ENCODE measurements around the gene PYGL.

Gene PYGL

DNA sequence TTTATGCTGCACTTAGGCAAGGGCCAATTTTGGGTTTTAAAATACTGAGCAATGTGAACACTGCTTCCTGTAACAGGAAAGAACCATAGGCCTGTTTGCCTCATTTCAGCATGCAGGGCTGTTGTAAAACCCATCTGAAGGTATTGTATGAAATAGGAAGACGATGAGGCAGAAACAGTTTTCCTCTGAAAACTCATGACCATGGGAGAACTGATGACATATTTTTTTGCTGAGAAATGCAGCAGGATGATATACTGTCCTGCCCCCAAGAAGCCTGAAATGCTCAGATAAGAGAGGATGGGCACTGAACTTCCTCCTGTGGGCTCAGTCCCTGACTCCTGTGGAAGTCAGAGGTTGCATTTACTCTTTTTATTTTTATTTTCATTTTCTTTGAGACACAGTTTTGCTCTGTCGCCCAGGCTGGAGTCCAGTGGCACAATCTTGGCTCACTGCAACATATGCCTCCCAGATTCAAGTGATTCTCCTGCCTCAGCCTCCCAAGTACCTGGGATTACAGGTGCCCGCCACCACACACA lies 17.4 kb downstream of the PYGL start:
- no peaks in the 10 kb centered on the region for H3K27me3 ChIP-seq (ENCODE audit: control insufficient read depth, low read length)
- H3K79me2 ChIP-seq (ENCODE audit: control insufficient read depth, low read length), result no peaks in the 10 kb centered on the region
- no peak overlapping the region for H3K4me3 ChIP-seq (ENCODE audit: low read length)
- no peaks in the 10 kb centered on the region for H3K9me2 ChIP-seq (replicated peaks; ENCODE audit: control insufficient read depth, low read length)
- no peaks in the 10 kb centered on the region for H3K36me3 ChIP-seq (ENCODE audit: control insufficient read depth, low read length)
- H3K27ac ChIP-seq (ENCODE audit: low read depth, low read length), result no peak overlapping the region
- TF ChIP-seq EZH2phosphoT487 (IDR thresholded peaks at IDR 0.05; ENCODE audit: borderline replicate concordance, low read length), result no peak
- TF ChIP-seq, protein P1, sequence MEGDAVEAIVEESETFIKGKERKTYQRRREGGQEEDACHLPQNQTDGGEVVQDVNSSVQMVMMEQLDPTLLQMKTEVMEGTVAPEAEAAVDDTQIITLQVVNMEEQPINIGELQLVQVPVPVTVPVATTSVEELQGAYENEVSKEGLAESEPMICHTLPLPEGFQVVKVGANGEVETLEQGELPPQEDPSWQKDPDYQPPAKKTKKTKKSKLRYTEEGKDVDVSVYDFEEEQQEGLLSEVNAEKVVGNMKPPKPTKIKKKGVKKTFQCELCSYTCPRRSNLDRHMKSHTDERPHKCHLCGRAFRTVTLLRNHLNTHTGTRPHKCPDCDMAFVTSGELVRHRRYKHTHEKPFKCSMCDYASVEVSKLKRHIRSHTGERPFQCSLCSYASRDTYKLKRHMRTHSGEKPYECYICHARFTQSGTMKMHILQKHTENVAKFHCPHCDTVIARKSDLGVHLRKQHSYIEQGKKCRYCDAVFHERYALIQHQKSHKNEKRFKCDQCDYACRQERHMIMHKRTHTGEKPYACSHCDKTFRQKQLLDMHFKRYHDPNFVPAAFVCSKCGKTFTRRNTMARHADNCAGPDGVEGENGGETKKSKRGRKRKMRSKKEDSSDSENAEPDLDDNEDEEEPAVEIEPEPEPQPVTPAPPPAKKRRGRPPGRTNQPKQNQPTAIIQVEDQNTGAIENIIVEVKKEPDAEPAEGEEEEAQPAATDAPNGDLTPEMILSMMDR (IDR thresholded peaks at IDR 0.05; ENCODE audit: low read depth, low read length, poor library complexity, severe bottlenecking), result no peak
- H3F3A ChIP-seq (ENCODE audit: control insufficient read depth, insufficient read depth), result no peaks in the 10 kb centered on the region
- no peaks in the 10 kb centered on the region for H4K20me1 ChIP-seq (ENCODE audit: control insufficient read depth, insufficient read depth, low read depth, low read length)
- no peaks in the 10 kb centered on the region for H3K9me3 ChIP-seq (ENCODE audit: control insufficient read depth, insufficient read depth, low read length)
- H3K4me1 ChIP-seq (ENCODE audit: control insufficient read depth, low read length), result peaks cover 5% of the 10 kb centered on the region; the same call in 1 of the 2 replicates
- no peak overlapping the region for H3K4me2 ChIP-seq (ENCODE audit: low read length)

- H3K4me1 ChIP-seq (ENCODE audit: control insufficient read depth, low read length), result peaks cover 5% of the 10 kb centered on the region; the same call in 1 of the 2 replicates
- H3K79me2 ChIP-seq (ENCODE audit: control insufficient read depth, low read length), result no peaks in the 10 kb centered on the region
- TF ChIP-seq EZH2phosphoT487 (IDR thresholded peaks at IDR 0.05; ENCODE audit: borderline replicate concordance, low read length), result no peak
- TF ChIP-seq, protein P1 (IDR thresholded peaks at IDR 0.05; ENCODE audit: low read depth, low read length, poor library complexity, severe bottlenecking), result no peak
- no peaks in the 10 kb centered on the region for H3K36me3 ChIP-seq (ENCODE audit: control insufficient read depth, low read length)
- no peaks in the 10 kb centered on the region for H4K20me1 ChIP-seq (ENCODE audit: control insufficient read depth, insufficient read depth, low read depth, low read length)
- H3F3A ChIP-seq (ENCODE audit: control insufficient read depth, insufficient read depth), result no peaks in the 10 kb centered on the region
- H3K4me2 ChIP-seq (ENCODE audit: low read length), result no peak overlapping the region
- no peaks in the 10 kb centered on the region for H3K27me3 ChIP-seq (ENCODE audit: control insufficient read depth, low read length)
- H3K9me3 ChIP-seq (ENCODE audit: control insufficient read depth, insufficient read depth, low read length), result no peaks in the 10 kb centered on the region
- no peak overlapping the region for H3K27ac ChIP-seq (ENCODE audit: low read depth, low read length)
- no peaks in the 10 kb centered on the region for H3K9me2 ChIP-seq (replicated peaks; ENCODE audit: control insufficient read depth, low read length)
- H3K4me3 ChIP-seq (ENCODE audit: low read length), result no peak overlapping the region
Measured at GRCh38 chr14:50924843-50925242, 19.4 kb downstream of the PYGL start.

- H3K4me2 ChIP-seq (ENCODE audit: low read length), result no peak overlapping the region
- H3K36me3 ChIP-seq (ENCODE audit: control insufficient read depth, low read length), result no peaks in the 10 kb centered on the region
- H3K79me2 ChIP-seq (ENCODE audit: control insufficient read depth, low read length), result no peaks in the 10 kb centered on the region
- no peaks in the 10 kb centered on the region for H4K20me1 ChIP-seq (ENCODE audit: control insufficient read depth, insufficient read depth, low read depth, low read length)
- no peaks in the 10 kb centered on the region for H3K27me3 ChIP-seq (ENCODE audit: control insufficient read depth, low read length)
- H3K27ac ChIP-seq (ENCODE audit: low read depth, low read length), result no peak overlapping the region
- no peaks in the 10 kb centered on the region for H3K9me3 ChIP-seq (ENCODE audit: control insufficient read depth, insufficient read depth, low read length)
- no peak overlapping the region for H3K4me3 ChIP-seq (ENCODE audit: low read length)
- H3K9me2 ChIP-seq (replicated peaks; ENCODE audit: control insufficient read depth, low read length), result no peaks in the 10 kb centered on the region
- no peaks in the 10 kb centered on the region for H3F3A ChIP-seq (ENCODE audit: control insufficient read depth, insufficient read depth)
- peaks cover 5% of the 10 kb centered on the region; the same call in 1 of the 2 replicates for H3K4me1 ChIP-seq (ENCODE audit: control insufficient read depth, low read length)
- TF ChIP-seq, protein P1 (IDR thresholded peaks at IDR 0.05; ENCODE audit: low read depth, low read length, poor library complexity, severe bottlenecking), result no peak
- no peak for TF ChIP-seq EZH2phosphoT487 (IDR thresholded peaks at IDR 0.05; ENCODE audit: borderline replicate concordance, low read length)
Measured at GRCh38 chr14:50924236-50924635, 20.0 kb downstream of the PYGL start.
